ENCODE data around the gene BRPF3. TPM values are rescaled to one million over a fixed set of nuclear protein-coding genes. Genes with fewer than 3 reads are reported as not detected.

Gene BRPF3
- total RNA-seq, 1 donor from 2014 or later = 19.6 TPM

DNA sequence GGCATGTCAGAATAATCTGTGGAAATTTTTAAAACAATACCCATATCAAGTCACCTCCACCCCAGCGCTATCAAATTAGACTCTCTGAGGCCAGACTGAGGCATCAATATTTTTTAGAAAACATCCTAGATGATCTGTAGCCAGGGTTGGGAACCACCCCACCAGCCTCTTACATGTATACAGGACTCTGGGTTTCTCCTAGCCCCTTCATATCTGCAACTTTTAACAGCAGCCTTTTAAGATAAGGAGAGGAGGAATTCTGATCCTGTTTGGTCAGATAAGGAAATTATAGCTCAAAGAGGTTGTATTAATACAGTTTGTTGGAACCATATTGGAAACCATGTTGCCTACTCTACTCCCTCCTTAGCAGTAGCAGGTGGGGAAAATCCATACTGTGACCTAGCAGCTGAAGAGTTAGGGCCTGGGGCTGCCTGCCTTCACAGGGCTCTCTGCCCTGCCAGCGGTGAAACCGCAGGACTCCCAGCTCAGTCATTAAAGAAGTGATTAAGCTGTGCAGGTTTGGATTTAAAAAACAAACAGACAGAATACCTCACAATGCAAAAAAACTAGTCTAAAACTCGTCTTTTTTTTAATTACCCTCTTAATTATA, 30.0 kb downstream of the BRPF3 start:
- no peak for DNase-seq (ENCODE audit: low spot score)
- intact Hi-C loops (cut with DNase I) = no loop called here

DNA sequence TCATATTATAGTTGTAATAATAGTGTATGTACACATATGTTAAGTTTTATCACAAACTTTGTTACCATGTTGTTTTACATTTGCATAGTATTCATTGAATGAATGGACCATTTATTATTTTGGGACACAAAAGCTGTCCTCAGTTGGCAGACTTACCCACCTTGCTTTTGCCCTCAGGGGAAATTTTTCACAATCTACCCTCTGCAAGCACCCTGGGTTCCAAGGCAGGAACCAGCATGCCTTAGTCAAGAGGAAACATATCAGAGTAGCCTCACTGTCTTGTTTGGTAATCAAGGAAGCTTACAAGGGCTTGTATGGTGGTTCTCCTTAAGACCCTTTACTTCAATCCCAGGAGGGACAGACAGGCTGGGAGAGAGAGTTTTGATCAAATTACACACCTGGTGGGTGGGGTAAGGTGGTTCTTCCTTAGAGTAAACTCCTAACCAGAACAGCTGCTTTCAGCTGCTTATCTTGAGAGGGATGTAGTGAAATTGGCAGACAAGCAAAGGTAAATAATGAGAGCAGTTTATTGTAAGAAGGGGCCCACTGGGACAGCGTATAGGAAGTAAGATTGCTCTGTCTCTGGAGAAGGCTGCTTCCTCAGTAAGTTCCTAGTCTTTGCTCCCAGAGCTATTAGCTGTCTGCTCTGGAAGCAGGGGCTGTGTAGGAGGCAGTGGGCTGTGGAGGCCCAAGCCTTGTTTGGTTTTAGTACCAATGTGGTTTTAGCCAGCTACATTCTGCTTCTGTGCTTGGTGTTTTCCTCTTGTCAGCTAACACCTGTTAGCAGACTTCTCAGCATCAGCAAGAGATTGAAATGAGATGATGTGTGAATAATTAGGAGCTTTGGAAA, 31.1 kb downstream of the BRPF3 start:
- intact Hi-C loops (cut with DNase I) = no loop called here
- DNase-seq (ENCODE audit: low spot score) = no peak

GRCh38 chr6:36229223-36229622, 32.7 kb downstream of the BRPF3 start:
- intact Hi-C loops (cut with DNase I) = no loop called here
- DNase-seq (ENCODE audit: low spot score) = no peak

DNA sequence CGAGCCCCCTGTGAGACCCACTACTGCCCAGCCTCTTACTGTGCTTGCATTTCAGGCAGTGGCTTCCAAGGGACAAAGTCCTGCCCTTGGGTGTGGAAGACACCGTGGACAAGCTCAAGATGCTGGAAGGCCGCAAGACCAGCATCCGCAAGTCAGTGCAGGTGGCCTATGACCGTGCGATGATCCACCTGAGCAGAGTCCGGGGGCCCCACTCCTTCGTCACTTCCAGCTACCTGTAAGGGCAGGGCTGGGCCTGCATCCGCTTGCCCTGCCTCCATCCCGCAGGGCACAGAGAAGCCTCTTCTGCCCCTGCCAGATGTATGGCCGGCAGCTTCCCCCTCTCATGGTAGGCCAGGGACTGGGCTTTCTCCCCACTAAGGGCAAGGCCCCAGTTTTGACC, 33.8 kb downstream of the BRPF3 start:
- DNase-seq (ENCODE audit: low spot score) = no peak
- intact Hi-C loops (cut with DNase I) = no loop called here

GRCh38 chr6:36232172-36232571, 35.6 kb downstream of the BRPF3 start:
- intact Hi-C loops (cut with DNase I) = no loop called here
- DNase-seq (ENCODE audit: low spot score) = no peak

GRCh38 chr6:36235309-36235708, 38.8 kb downstream of the BRPF3 start:
- intact Hi-C loops (cut with DNase I) = no loop called here

GRCh38 chr6:36235862-36236261, 39.3 kb downstream of the BRPF3 start:
- DNase-seq (ENCODE audit: low spot score) = no peak
- intact Hi-C loops (cut with DNase I) = no loop called here

More at GRCh38 chr6:36235309-36235708, 38.8 kb downstream of the BRPF3 start:
- no peak for DNase-seq (ENCODE audit: low spot score)

DNA sequence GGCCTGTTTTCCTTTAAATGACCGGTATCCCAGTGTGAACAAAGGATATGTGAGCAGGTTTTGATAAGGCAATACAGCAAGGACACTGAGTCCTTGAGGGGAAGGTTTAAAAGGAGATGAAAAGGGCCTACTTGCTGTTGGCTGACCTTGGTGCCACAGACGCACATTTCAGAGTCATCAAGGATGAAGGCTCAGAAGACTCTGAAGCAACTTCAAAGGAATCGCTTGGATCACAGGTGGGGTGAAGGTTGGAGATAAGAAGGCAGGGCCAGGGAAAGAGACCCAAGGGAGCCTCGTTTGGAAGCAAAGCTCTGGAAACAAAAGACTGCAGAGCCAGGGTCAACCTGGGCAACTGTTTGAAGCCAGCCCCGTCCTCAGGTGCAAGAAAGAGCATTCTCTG, 43.2 kb downstream of the BRPF3 start:
- no peak for DNase-seq (ENCODE audit: low spot score)
- intact Hi-C loops (cut with DNase I) = no loop called here

GRCh38 chr6:36241728-36242127, 45.2 kb downstream of the BRPF3 start:
- intact Hi-C loops (cut with DNase I) = no loop called here
- DNase-seq (ENCODE audit: low spot score) = no peak

DNA sequence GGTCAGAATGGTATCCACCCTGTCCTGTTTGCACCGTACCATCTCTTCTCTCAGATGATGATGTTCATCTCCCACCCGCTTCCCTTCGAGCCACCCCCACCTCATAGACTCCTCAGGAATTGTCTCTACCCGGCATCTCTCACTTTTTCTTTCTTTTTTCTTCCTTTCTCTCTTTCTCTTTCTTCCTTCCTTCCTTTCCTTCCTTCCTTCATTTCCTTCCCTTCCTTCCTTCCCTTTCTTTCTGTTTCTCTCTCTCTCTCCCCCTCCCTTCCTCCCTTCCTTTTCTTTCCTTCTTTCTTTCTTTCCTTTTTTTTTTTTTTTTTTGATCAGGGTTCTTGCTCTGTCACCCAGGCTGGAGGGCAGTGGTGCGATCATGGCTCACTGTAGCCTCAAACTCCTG, 45.6 kb downstream of the BRPF3 start:
- DNase-seq (ENCODE audit: low spot score) = no peak

DNA sequence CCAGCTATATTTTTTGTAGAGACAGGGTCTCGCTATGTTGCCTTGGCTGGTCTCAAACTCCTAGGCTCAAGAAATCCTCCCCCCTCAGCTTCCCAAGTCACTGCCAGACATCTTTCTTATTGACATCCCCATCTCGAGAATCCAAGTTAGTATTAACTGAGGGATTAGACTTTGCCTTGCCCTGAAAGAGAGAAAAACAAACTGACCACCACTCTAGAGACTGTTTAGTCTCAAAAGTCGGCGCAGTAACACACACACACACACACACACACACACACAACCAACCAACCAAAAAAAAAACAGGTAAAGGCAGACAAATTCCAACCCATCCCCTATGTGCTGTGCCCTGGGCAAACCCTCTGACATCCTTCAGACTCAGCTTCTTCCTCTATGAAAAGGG, 46.1 kb downstream of the BRPF3 start:
- intact Hi-C loops (cut with DNase I) = no loop called here
- no peak for DNase-seq (ENCODE audit: low spot score)

More for the DNA sequence above, 45.6 kb downstream of the BRPF3 start:
- intact Hi-C loops (cut with DNase I) = no loop called here

GRCh38 chr6:36243562-36244212, 47.1 kb downstream of the BRPF3 start:
- no peak for DNase-seq (ENCODE audit: low spot score)
- intact Hi-C loops (cut with DNase I) = no loop called here

GRCh38 chr6:36244641-36245280, 48.2 kb downstream of the BRPF3 start:
- DNase-seq (ENCODE audit: low spot score) = no peak
- intact Hi-C loops (cut with DNase I) = no loop called here

GRCh38 chr6:36245572-36246061, 49.1 kb downstream of the BRPF3 start:
- intact Hi-C loops (cut with DNase I) = no loop called here

GRCh38 chr6:36246506-36247268, 50.1 kb downstream of the BRPF3 start:
- intact Hi-C loops (cut with DNase I) = no loop called here
- no peak for DNase-seq (ENCODE audit: low spot score)

More at GRCh38 chr6:36245572-36246061, 49.1 kb downstream of the BRPF3 start:
- no peak for DNase-seq (ENCODE audit: low spot score)

- intact Hi-C loops (cut with DNase I) = no loop called here
- no peak for DNase-seq (ENCODE audit: low spot score)
These were observed 51.1 kb downstream of the BRPF3 start for GRCh38 chr6:36247693-36248092.

DNA sequence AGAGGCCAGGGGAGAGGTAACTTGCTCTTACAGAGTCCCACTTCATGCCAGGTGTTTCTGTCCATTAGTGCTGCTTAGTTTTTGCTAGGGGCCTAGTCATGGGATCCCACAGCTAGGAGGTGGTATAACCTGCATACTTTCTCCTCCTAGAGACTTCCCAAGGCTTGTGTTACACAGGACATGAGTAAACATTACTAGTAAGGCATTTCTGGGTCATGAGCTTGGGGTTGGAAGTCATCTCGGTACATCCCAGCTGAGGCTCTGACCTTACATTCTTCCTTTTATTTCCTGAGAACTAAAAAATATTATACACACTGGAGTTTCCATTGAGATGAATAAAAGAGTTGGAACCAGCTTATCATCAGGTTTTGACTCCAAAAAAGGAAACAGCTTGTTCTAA, 52.4 kb downstream of the BRPF3 start:
- no peak for DNase-seq (ENCODE audit: low spot score)
- intact Hi-C loops (cut with DNase I) = no loop called here

DNA sequence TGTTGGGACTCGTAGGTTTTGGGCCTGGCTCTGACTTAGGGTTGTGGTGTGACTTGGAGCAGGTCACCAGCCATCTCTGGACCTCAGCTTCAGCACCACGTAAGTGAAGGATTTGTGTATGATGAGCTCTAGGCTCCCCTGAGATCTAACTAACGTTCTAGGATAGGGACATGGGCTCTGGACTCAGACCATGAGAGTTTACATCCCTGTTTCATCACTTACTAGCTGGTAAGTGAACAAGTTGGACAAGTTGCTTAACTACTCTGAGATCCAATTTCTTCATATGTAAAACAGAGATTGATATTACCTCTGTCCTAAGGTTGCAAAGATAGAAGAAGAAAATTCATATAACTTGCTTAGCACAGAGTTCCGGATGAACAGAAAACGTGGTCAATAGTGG, 53.0 kb downstream of the BRPF3 start:
- DNase-seq (ENCODE audit: low spot score) = no peak
- intact Hi-C loops (cut with DNase I) = no loop called here

DNA sequence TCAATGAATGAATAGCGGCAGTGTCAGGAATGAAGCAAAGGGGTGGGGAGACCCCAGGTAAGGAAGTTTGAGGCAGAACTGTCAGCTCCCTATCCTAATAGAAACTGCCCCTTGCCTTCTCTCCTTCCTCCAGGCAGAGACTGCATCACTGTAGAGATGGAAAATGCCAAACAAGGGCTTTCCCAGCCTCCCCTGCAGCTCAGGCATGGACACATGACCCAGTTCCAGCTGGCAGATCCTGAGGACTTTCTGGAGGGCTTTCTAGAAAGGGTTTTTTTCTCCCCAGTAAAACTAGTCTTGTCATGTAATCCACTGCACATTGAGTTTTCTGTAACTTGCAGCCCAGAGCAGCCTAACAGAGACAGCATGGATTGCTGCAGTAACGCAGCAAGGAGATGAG, 55.5 kb downstream of the BRPF3 start:
- no peak for DNase-seq (ENCODE audit: low spot score)
- intact Hi-C loops (cut with DNase I) = no loop called here
